IPS-20b (cell line): Measurements from ENCODE around the gene XIRP2.

Experiments
- H3K27ac ChIP-seq: one replicate; pipeline ENCODE4 v1.5.1; 2013; ENCODE audit warnings: low read length
- H3K27me3 ChIP-seq: 2 replicates; pipeline ENCODE4 v1.6.1; 2013; ENCODE audit warnings: mild to moderate bottlenecking, low read length, inconsistent platforms; ENCODE audit not compliant: insufficient read depth
- H3K36me3 ChIP-seq: 2 replicates; pipeline ENCODE4 v1.6.1; 2013; ENCODE audit warnings: low read depth, mild to moderate bottlenecking, inconsistent platforms, low read length, moderate library complexity; ENCODE audit not compliant: insufficient read depth
- H3K4me1 ChIP-seq: 2 replicates; pipeline ENCODE4 v1.6.1; 2013; ENCODE audit warnings: mild to moderate bottlenecking, control low read depth, inconsistent platforms, low read length, moderate library complexity; ENCODE audit not compliant: insufficient read depth
- H3K4me3 ChIP-seq: 2 replicates; pipeline ENCODE4 v1.5.1; 2013; ENCODE audit warnings: mild to moderate bottlenecking, low read length, inconsistent platforms
- H3K9ac ChIP-seq: 2 replicates; pipeline ENCODE4 v1.6.1; 2013; ENCODE audit warnings: low read depth, mild to moderate bottlenecking, inconsistent platforms, low read length, moderate library complexity
- H3K9me3 ChIP-seq: 2 replicates; pipeline ENCODE4 v1.6.1; 2013; ENCODE audit warnings: mild to moderate bottlenecking, low read depth, low read length, inconsistent platforms; ENCODE audit not compliant: insufficient read depth

Gene XIRP2

DNA sequence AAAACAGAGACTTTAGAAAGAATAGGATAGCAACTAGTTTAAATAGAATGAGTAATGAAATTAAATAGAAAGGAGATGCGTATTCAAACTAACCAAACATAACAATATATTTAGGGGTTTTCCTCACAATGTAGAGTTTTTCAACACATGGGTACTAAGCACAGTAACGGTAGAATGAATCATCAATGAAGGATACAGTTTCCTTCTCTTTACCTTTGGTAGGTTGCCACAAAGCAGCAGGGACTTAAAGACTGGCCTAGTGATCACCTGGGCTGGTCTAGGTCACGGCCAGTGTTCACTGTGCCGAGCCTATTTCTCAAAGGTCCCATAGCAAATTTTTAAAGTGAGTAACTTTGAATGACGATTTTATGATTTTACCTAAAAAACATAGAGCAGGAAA, 311.7 kb downstream of the XIRP2 start:
- no peak overlapping the region for H3K27ac ChIP-seq
- no peaks in the 10 kb centered on the region for H3K27me3 ChIP-seq
- no peaks in the 10 kb centered on the region for H3K4me1 ChIP-seq
- H3K9ac ChIP-seq, result no peak overlapping the region
- no peaks in the 10 kb centered on the region for H3K9me3 ChIP-seq
- H3K36me3 ChIP-seq, result no peaks in the 10 kb centered on the region
- H3K4me3 ChIP-seq, result no peak overlapping the region

DNA sequence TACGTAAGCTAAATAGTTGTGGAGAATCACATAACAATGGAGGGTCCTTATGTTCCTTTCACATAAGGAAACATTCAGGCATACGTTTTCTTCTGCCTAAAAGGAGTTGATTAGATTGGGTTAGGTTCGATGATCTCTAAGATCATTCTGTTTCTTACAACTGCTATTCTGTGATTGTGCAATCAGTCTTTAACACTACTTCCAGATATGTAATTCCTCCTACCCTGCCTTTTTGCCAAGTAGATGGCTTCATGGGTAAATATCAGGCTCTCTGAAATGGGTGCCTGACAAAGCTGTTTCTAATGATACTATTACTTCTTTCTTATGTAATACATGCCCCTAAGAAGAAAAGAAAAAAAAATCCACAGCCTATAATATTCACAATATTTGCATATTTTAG, 321.5 kb downstream of the XIRP2 start:
- H3K36me3 ChIP-seq, result no peaks in the 10 kb centered on the region
- no peak overlapping the region for H3K27ac ChIP-seq
- no peaks in the 10 kb centered on the region for H3K9me3 ChIP-seq
- peaks cover 8% of the 10 kb centered on the region for H3K4me1 ChIP-seq
- H3K27me3 ChIP-seq, result no peaks in the 10 kb centered on the region
- no peak overlapping the region for H3K4me3 ChIP-seq
- no peak overlapping the region for H3K9ac ChIP-seq

DNA sequence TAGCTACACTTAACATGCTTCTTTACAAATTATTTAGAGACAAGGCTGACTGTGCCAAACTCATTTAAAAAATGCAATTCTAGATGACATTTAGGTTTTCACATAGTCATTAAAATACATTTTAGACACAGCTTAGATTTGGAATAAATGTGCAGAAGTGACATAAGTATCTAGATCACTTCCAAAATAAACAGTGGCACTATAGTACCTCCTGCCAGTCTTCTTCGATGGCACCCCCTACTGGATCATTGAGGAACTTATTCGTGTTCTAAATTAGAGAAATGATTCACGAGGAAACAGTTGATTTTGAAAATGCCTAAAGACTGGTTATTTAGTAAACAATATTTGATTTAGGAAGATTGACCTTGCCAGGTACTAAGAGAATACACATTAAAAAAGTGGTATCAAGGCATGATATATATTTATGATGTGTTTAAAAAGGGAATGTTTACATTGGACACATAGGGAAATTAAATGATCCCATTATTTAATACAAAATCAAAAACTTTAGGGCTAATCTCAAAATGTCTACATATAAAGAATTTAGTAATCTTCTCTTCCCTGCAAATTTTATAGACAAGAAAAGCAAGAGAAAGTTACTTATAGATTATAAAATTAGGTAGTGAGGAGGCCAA, 323.9 kb downstream of the XIRP2 start:
- Histone ChIP-seq H3K9me3 (no peaks in the 10 kb centered on the region), H3K9ac (no peak overlapping the region)

GRCh38 chr2:167215595-167215994, 327.3 kb downstream of the XIRP2 start:
- no peak overlapping the region for H3K9ac ChIP-seq
- no peaks in the 10 kb centered on the region for H3K36me3 ChIP-seq
- no peak overlapping the region for H3K27ac ChIP-seq
- no peaks in the 10 kb centered on the region for H3K9me3 ChIP-seq
- H3K4me1 ChIP-seq, result no peaks in the 10 kb centered on the region
- H3K27me3 ChIP-seq, result no peaks in the 10 kb centered on the region
- no peak overlapping the region for H3K4me3 ChIP-seq

More for the DNA sequence above, 323.9 kb downstream of the XIRP2 start:
- Histone ChIP-seq H3K27ac (no peak overlapping the region), H3K4me1 (peaks cover 8% of the 10 kb centered on the region), H3K36me3 (no peaks in the 10 kb centered on the region), H3K4me3 (no peak overlapping the region), H3K27me3 (no peaks in the 10 kb centered on the region)

- no peak overlapping the region for H3K9ac ChIP-seq
- no peak overlapping the region for H3K27ac ChIP-seq
- H3K9me3 ChIP-seq, result no peaks in the 10 kb centered on the region
- H3K4me1 ChIP-seq, result no peaks in the 10 kb centered on the region
- H3K36me3 ChIP-seq, result no peaks in the 10 kb centered on the region
- H3K27me3 ChIP-seq, result no peaks in the 10 kb centered on the region
- H3K4me3 ChIP-seq, result no peak overlapping the region
These were observed 349.2 kb downstream of the XIRP2 start for GRCh38 chr2:167237478-167237877.

- no peak overlapping the region for H3K4me3 ChIP-seq
- no peaks in the 10 kb centered on the region for H3K9me3 ChIP-seq
- H3K9ac ChIP-seq, result no peak overlapping the region
- no peaks in the 10 kb centered on the region for H3K27me3 ChIP-seq
- H3K27ac ChIP-seq, result no peak overlapping the region
- H3K4me1 ChIP-seq, result no peaks in the 10 kb centered on the region
- no peaks in the 10 kb centered on the region for H3K36me3 ChIP-seq
These were observed 352.4 kb downstream of the XIRP2 start for GRCh38 chr2:167240671-167241070.

DNA sequence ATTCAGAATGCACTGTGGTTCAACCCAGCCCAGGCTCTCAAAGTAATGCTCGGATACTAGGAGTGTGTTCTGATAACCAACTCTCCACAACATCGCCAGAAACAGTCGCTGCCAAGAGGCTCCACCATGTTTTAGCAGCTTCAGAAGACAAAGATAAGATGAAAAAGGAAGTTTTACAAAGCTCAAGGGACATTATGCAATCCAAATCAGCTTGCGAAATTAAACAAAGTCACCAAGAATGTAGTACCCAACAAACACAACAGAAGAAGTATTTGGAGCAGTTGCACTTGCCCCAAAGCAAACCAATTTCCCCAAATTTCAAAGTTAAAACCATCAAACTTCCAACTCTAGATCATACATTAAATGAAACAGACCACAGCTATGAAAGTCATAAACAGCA, 360.9 kb downstream of the XIRP2 start:
- H3K9ac ChIP-seq, result no peak overlapping the region
- H3K27me3 ChIP-seq, result no peaks in the 10 kb centered on the region
- no peaks in the 10 kb centered on the region for H3K36me3 ChIP-seq
- no peaks in the 10 kb centered on the region for H3K4me1 ChIP-seq
- H3K27ac ChIP-seq, result no peak overlapping the region
- H3K9me3 ChIP-seq, result no peaks in the 10 kb centered on the region
- no peak overlapping the region for H3K4me3 ChIP-seq

- H3K9me3 ChIP-seq, result no peaks in the 10 kb centered on the region
- H3K9ac ChIP-seq, result no peak overlapping the region
- H3K36me3 ChIP-seq, result no peaks in the 10 kb centered on the region
- peaks cover 7% of the 10 kb centered on the region; the same call in 1 of the 2 replicates for H3K4me1 ChIP-seq
- no peaks in the 10 kb centered on the region for H3K27me3 ChIP-seq
- no peak overlapping the region for H3K4me3 ChIP-seq
- H3K27ac ChIP-seq, result no peak overlapping the region
These were observed 364.7 kb downstream of the XIRP2 start for GRCh38 chr2:167253025-167253424.

GRCh38 chr2:167254721-167255120, 366.4 kb downstream of the XIRP2 start:
- Histone ChIP-seq H3K9me3 (no peaks in the 10 kb centered on the region), H3K4me3 (no peak overlapping the region), H3K9ac (no peak overlapping the region), H3K27ac (no peak overlapping the region), H3K27me3 (no peaks in the 10 kb centered on the region), H3K36me3 (no peaks in the 10 kb centered on the region), H3K4me1 (peaks cover 18% of the 10 kb centered on the region; the same call in 1 of the 2 replicates)

- Histone ChIP-seq H3K27ac (no peak overlapping the region), H3K36me3 (no peaks in the 10 kb centered on the region), H3K4me3 (no peak overlapping the region), H3K4me1 (peaks cover 18% of the 10 kb centered on the region; the same call in 1 of the 2 replicates), H3K9me3 (no peaks in the 10 kb centered on the region), H3K9ac (no peak overlapping the region), H3K27me3 (no peaks in the 10 kb centered on the region)
These were observed 370.4 kb downstream of the XIRP2 start for GRCh38 chr2:167258712-167259111.

GRCh38 chr2:167264380-167264779, 376.1 kb downstream of the XIRP2 start:
- H3K9me3 ChIP-seq, result peaks cover 26% of the 10 kb centered on the region
- no peaks in the 10 kb centered on the region for H3K36me3 ChIP-seq
- no peak overlapping the region for H3K9ac ChIP-seq
- no peaks in the 10 kb centered on the region for H3K4me1 ChIP-seq
- H3K27me3 ChIP-seq, result no peaks in the 10 kb centered on the region
- H3K27ac ChIP-seq, result no peak overlapping the region
- H3K4me3 ChIP-seq, result no peak overlapping the region

- no peaks in the 10 kb centered on the region for H3K36me3 ChIP-seq
- H3K4me3 ChIP-seq, result no peak overlapping the region
- no peak overlapping the region for H3K9ac ChIP-seq
- no peak overlapping the region for H3K27ac ChIP-seq
- H3K9me3 ChIP-seq, result peaks cover 31% of the 10 kb centered on the region
- H3K27me3 ChIP-seq, result no peaks in the 10 kb centered on the region
- H3K4me1 ChIP-seq, result no peaks in the 10 kb centered on the region
These were observed 376.7 kb downstream of the XIRP2 start for GRCh38 chr2:167265004-167265403.
